Stimulated activated CD8-positive, alpha-beta memory T cell treated with anti-CD3 and anti-CD28 coated beads, Interleukin-15, amount 100 ng/mL, for 24 hours (primary cell): ENCODE data around the gene GRK6.

Experiments used
- DNase-seq: peaks from one replicate; pipeline ENCODE4 v3.0.0-alpha.2; 2020; ENCODE audit warnings: low read depth

The GRK6 gene

DNA sequence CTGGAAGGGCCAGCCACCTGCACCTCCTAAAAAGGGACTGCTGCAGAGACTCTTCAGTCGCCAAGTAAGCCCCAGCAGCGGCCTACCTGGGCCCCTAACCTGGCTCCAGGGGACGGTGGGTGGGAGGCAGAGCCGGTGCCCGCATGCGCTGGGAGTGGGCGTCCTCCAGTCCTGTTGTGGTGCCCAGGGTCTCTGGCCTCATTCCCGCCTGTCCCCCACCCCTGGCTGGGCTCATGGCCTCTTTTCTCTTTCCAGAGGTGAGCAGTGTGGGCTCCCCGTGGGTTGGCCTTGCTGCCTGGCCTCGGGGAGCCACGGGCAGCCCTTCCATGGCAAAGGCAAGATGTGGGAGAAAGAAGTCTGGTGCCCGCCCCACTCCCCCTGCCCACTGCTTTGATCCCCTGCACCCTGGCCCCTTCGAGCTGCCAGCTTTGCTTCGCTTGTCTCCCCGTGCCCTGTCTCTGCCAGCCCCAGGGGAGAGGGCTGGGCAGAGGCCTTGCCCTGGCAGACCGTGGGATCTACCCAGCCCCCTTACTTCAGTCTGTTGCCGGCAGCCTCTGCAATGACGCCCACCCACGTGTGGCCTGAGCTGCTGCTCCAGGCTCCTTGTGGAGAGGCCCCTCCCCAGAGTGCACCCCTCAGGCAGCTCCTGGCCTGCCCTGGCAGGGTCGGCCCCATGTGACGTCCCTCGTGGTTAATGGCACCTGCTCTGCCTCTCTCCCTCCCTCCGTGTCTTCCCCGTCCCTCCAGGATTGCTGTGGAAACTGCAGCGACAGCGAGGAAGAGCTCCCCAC lies 14.7 kb downstream of the GRK6 start:
- DNase-seq: no peak

DNA sequence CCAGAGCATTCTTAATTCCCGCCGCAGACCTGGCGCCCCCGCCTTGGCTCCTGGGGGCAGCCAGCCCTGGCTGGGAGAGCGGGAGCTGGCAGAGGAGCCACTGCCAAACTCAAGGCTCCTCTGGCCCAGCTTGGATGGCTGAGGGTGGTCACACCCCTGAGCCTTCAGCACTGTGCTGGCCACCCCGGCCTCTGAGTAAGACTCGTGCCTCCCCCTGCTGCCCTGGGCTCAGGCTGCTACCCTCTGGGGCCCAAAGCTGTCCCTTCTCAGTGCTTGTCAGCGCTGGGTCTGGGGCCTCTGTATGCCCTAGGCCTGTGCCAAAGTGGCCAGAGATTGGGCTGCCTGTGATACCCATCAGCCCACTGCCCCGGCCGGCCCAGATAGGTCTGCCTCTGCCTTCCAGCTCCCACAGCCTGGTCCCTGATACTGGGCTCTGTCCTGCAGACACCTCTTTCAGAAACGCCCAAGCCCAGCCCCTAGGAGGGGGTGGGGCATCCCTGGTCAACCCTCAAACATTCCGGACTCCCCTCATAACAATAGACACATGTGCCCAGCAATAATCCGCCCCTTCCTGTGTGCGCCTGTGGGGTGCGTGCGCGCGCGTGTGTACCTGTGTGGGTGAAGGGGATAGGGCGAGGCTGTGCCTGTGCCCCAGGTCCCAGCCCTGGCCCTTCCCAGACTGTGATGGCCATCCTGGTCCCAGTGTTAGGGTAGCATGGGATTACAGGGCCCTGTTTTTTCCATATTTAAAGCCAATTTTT lies 15.8 kb downstream of the GRK6 start:
- DNase-seq: no peak

DNA sequence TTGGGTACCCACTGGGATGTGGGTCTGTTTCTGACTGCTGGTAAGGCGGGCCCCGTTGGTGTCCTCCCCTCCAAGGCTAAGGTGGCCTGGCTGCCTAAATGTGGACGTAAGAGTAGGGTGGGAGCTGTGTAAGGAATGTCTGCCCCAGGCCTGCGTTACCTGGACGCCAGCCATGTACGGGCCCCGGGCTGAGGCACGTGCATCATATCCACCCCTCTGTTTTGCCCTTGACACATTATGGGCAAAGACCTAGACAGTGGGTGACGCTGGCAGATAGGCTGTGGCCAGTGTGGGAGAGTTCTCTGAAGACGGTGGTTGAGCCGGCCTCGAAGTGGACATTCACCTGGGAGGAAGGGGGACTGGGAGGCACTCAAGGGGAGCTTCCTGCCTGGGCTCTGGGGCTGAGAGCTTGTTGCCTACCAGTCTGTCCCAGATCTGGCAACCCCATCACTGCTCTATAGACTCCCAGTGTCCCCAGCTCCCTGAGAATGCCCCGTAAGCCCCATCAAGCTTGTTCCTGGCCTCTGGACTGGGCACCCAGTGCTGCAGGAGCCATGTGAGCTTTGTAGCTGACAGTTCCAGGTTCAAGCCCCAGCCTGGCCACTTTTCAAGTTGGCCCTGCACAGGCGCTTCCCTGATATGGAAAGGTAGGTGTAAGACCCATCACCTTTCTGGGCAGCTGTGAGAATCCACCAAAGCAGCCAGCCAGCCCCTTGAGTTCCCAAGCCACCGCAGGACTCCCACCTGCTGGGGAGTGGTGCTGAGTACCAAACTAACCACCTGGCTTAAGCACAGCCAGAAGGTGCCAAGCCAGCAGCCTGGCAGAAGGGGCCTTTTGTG lies 16.9 kb downstream of the GRK6 start:
- no peak for DNase-seq

DNA sequence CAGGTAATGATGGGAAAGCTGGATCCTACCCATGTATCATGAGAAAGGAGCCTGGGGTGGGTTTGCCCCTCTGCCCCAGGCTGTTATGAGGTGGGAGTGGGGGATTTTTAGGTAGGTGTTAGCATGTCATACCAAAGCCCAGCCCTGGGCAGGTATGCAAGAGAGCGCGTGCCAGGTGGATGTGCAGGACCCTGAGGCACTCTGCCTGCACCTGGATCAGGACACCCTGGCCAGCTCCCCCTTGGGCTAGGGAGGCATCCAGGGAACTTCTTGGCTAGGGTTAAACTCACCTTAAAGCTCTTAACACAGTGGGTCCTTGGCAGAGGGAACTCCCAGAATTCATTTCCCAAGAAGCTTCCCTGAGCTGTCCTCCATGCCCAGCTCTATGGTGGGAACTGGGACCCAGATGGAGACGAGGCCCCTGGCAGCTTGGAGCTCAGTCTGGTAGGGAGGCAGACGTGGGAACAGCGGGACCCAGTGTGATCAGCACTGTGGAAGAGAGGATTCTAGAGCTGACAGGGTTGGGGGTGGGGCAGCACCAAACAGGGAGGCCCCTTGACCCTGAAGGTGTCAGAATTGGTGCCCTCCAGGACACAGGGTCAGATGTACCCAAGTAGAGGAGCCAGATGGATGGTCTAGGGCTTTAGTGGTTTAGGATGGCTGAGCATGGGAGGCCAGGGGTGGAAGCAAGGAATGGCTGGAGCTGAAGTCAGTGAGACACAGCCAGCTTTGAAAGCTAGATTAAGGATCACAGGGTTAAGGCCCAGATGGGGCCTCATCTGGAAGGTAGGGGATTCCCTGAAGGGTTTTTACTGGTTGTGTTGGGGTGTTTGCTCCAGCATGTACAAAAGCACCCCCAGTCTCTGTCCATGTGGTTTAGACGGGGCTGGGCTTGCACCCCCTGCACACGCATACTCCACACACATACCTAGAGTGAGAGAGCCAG lies 17.9 kb downstream of the GRK6 start:
- no peak for DNase-seq

DNA sequence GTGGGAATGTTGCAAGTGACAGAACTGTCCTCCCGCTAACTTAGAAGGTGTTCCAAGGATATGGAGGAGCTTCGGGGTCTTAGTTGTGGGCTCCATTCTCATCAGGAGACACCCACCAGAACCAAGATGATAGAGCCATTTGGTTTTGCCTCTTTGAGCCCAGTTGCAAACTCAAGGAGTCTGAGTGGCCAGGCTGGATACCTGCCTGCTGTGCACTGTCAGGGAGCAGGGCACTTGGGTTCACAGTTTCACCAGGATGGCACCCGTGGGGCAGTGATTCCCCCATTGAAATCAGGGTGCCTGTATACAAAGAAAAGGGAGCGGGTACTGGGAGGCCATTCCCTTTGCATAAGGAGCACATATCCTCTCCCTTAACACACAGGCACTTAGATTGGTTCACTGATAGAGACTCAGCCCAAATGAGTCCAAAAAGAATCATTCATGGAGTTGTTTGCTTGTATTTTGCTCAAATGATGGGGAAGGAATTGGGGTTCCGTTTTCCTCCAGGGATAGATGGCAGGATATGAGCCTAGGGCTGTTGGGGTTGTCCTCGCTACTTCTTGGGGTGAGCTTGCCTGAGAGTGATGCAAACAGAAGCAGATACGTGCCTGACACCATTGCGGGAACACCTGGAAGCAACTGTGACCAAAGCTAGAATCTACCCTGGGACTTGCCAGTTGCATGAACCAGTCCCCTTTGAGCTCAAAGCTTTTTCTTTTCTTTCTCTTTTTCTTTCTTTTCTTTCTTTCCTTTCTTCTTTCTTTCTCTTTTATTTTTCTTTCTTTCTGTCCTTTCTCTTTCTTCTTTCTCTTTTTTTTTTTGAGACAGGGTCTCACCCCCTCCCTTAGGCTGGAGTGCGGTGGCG lies 18.8 kb downstream of the GRK6 start:
- no peak for DNase-seq

DNA sequence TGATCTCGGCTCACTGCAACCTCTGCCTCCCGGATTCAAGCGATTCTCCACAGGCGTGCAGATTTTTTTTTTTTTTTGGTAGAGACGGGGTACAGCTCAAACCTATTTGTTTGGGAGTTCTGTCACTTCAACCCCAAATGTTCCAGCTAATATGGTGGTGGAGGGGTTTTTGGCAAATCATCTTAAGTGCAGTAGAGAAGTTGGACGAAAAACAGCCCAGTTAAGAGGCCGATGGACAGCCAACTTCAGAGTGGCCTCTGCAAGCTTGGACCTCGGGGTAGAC lies 19.4 kb downstream of the GRK6 start:
- DNase-seq: no peak

DNA sequence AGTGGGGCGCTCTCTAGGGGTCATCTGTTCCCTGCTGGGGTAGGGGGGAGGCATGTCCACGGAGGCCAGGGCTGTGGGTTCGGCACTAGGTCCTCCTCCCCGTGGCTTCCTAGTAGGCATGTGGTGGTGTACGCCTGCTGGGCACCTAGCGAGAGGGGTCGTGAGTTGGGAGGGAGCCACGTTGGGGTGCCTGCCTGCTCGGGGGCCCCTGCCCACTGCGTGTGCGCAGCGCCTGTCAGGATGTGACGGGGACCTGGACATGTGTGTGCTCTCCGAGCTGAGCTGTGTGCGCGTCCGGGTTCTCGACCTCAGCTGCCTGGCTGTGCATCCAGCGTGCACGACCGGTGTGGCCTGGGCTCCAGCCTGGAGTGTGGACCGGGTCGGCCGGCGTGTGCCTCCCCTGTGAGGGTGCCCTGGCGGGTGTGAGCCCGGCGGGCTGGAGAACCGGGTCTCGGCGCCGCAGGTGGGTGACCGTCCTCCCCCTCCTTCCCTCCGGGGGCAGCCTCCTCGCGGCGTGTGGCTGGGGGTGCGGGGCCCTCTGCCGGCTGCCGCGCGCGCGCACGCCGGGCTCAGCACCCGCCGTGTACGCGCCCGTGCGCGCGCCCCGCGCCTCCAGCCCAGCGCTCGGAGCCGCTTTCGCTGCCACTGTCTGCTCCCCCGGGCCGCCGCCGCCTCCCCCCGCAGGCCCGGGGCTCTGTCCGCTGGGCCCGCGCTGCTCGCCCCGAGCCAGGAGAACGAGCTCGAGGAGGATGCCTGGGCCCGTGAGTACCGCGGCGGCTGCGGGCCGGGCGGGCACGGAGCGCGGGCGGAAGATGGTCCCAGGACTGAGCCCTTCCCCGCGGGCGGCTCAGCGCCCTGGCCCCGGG lies 20.0 kb downstream of the GRK6 start, which contains the start of gene PRR7:
TSS of gene PRR7 (plus strand) at position 615 of the 866 bp plus-strand sequence. CDS start 8,254 bp downstream, outside the sequence.
- DNase-seq: no peak

DNA sequence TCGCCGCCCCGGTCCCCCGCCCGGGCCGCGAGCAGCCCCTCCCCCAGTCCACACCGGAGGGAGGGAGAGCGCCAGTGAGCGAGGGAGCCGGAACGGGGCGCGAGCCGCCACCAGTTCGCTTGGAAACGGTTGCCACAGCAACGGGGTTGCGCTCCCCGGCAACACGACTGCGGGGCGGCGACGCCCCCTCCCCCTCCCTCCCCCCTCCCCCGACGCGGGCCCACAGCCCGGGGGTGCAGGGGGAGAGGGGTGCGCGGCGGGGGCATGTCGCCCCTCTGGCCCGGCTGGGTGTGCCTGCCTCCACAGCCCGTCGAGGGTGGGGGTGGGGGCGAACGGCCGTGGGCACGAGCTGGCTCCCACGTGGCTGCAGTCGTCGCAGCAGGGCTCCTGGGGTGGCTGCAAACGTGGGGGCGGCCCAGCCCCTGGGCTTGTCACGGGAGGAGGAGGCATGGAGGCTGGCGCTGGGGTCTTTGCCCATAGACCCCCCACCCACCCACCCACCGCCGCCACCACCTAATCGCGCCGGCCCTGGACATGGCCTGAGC lies 20.7 kb downstream of the GRK6 start:
- DNase-seq: no peak

DNA sequence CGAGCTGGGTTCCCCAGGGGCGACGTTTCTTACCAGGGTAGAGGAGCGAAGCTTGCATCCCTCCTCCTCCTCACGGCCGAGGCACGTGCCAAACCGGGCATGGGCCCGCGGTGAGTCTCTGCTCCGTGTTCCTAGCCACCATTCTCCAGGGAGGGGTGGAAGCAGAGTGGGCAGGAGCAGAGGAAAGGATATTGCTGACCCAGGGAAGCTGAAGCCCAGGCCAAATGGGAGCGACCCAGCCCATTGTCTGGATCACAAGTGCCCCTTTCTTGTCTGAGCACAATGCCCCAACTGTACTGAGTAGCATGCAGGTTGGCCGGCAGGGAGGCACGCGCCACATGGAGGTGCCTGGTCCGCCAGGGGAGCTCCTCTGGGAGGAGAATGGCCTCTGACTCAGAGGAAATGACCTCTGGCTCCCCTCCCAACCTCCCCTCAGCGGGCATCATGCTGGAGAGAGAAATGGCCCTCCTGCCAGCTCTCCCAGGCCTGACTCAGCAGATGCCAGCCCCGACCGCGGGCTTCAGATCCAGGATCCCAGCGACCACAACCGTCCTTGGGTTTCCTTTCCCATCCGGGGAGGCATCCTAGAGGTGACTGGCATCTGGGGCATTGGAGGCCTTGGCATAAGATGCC lies 21.3 kb downstream of the GRK6 start:
- no peak for DNase-seq

DNA sequence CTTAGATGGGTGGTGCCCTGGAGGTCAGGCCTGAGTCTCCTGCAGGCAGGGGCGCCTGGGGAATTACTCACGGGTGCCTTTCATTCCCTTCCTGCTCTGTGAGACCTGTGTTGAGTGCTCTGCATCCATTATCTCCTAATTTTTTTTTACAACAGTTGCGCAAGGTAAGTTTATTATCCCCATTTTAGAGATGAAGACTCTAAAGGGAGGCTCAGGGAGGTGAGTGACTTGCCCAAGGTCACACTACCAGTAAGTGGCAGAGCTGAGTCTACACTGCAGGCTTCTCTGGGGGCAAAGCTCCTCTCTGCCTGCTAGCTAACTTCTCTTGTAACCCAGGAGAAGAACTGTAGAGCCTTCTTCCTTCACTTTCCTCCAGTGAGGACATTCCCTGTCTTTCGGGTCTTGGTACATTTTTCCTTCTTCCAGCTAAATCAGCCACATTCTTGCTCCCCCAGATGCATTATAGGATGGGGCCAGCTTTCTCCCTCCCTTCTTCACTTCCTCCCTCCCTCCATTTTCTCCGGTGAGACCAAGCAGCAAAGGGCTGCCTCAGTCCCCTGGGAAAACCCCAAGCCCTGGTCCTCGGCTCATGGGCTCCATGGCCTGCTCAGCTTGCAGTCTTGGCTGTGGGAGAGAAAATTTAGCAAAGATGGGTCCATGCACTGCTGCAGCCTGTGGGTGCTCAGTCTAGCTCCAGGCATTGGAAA lies 21.9 kb downstream of the GRK6 start:
- no peak for DNase-seq

DNA sequence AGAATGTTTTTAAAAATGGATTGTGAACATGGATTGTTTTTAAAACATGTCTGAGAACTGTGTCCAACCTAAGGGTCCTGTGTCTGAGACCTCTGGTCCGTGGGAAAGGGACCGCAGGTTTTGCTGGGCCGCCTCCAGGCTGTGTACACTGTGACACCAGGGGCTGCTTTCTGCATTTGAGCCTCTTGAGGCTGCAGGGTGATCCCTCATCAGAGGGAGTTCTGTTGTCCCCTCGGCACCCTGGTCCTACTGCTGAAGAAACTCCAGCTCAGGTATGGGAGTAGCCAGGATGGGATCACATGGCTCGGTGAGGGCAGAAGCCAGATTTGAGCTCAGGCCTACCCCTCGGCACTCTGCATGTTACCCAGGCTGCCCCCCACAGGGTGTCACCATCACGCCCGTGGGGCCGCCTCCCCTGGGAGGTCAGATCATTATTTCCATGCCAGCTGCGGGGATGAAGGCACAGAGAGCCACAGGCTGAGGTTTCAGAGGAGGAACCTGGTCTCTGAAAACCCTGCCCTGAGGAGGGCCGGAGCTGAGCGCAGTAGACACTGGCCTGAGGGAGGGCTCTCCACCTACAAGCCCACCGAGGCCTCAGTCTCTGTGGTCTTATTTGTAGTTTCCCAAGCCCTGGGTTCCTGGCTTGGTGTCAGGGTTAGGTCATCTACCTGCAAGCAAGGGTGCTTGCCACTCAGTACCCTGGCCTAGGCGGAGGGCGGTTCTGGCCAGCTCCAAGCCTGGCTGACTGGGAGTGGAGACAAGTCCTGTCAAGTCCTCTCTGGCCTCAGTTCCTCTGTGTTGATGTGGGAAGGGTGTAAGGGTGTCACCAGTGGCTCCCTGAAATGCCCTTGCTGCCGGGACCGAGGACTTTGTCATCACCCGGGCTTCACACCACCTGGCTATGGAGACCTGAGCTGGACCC lies 22.9 kb downstream of the GRK6 start:
- no peak for DNase-seq

DNA sequence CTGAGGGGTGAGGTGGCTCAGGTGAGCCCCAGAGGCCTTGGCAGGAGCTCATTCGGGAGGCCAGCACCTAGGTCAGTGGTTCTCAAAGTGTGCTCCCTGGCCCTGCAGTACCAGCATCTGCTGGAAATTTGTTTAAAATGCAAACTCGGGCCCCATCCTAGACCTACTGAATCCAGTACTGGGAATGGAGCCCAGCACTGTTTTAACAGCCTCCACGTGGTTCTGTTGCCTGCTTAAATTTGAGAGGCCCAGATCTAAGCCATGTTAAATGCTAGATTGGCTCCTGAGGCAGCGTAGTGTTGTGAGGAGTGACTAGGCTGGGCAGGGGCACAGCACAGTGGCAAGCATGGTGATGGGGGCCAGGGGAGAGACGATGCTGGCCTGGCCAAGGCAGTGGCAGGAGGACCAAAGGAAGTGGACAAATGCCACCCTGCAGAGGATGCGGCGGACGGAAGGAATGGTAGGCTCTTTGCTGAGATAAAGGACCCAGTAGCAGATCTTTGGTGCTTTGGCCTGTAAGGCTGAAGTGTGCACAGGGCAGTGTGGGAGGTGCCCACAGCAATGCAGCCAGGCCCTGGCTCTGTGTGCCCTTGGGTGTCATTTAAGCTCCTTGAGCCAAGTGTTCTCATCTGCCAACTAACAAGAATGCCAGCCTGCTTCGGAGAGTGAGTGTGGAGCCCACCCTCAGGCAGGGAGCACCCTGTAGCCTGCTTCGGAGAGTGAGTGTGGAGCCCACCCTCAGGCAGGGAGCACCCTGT lies 24.4 kb downstream of the GRK6 start:
- no peak for DNase-seq

DNA sequence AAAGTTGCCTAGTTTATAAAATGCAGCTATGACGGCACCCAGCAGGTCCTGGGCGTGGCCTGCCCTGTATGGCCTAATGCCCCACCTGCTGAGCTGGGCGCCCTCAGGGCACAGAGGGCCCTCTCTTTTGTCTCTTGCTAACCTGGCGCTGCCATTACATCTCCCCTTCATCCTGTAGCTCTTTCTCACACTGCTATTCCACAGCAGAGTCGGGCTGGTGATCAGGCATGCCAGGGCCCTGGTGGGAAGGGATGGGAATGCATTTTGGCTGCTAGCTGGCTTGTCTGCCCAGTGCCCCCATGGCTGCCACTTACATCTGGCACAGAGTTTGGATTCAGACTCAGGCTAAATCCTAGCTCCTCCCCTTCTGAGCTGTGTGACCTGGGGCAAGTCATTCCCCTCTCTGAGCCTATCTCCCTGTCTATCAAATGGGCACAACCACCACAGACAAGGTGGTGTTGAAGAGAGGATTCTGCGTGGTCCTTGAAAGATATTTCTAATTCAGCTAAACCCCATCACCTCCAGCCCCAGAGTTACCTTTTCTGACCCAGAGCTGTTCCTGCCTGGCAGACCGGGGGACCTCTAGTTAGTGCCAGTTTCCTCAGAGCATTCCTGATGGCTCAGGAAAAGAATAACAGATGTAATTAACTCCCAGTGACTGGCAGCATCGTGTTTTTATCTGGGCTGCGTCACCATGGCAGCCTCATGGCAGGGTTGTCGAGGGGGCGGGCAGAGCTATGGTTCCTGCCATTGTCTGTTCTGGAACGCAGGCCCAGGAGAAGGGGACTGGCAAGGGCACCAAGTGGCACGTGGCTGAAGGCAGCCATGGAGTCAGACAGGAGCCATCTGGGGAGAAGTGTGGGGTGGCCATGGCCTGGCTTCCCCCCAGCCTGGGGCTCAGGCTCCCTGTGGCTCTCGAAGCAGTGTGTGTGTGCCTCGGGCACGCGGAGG lies 26.5 kb downstream of the GRK6 start:
- no peak for DNase-seq

DNA sequence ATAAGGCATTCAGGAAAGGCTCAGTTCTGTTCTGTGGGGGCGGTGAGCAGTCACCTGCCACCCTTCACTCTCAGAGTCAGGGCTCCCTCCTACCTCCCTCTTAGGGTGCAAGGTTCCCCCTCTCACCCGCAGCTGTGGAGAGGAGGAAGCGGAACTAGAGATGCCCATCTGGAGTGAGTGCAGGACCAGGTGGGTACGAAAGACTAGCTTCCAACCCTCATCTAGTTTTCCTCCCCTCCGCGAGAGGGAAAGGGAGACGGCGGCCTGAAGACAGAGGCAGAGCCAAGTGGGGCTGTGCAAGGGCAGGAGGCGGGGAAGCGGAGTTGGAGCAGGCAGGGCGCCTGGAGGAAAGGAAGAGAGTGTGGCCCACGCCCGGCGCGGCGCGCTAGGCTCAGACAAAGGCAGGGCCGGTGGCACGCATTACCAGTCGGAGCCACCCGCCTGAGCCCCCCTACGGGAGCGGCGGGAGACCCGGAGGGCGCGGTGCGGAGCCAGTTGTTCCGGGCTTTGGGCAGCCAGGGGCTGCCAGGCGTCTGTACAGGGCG lies 27.4 kb downstream of the GRK6 start:
- no peak for DNase-seq
